ENCODE measurements around the gene NPFF. TPM values are rescaled to one million over a fixed set of nuclear protein-coding genes. Genes with fewer than 3 reads are reported as not detected.

Gene NPFF
- total and polyA plus RNA-seq, 2 donors (not counting 3 experiments of a cell fraction or from before 2014, with no cell fraction given) = not detected

DNA sequence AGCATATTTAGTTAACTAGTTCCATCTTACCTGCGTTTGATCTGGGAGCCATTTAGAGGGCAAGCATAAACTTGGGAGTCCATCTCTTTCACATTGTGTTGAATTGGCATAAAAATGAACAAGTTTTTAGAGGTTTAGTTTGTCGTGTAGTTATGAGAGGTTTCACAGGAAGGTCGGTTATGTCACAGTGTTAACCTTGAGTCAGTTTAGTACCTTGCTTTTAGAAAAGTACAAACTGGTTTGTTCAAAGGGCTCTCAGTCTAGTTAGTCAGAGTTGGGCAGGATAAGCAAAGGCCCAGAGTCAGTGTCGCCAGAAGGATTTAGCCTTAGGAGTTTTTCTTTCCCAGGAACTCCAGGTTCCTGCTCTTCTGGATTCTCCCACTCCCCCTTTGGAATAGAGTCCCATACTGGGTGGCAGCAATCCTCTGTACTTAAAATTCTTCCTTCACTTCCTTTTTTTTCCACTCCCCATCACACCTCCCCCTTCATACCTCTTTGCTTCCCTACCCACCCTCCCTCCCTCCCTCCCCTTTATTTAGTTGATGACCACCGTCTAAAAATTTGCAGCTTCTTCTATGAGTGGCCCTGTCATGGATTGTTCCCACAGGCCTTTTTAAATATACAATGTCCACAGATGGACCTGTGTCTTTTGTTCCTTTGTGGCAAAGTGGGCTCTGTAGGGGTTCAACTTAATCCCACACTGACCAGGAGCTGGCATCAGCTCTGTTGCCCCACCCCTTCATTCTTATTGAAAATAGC is 43.3 kb downstream of the NPFF start:
- no TSS peak for BruUV-seq (replicated peaks)
- Histone ChIP-seq H3K9ac (replicated peaks; ENCODE audit: extremely low read depth, insufficient read depth, low read length) (no peak overlapping the region), H3K4me3 (replicated peaks in 1 of 3; ENCODE audit: insufficient read depth in 1 of 3, low read depth in 1 of 3, low read length in 3 of 3) (no peak overlapping the region), H2AFZ (ENCODE audit: low read depth, low read length) (no peak overlapping the region), H3K79me2 (ENCODE audit: control insufficient read depth, insufficient read depth, low read length) (peaks cover 88% of the 10 kb centered on the region), H3K27ac (ENCODE audit: insufficient read depth, low read depth, low read length) (no peak overlapping the region), H3K9me1 (replicated peaks; ENCODE audit: control insufficient read depth, extremely low read depth, insufficient read depth, low read length) (no peaks in the 10 kb centered on the region), H3K4me2 (ENCODE audit: insufficient read depth, low read length) (no peak overlapping the region), H3K36me3 (ENCODE audit: control insufficient read depth in 2 of 2, extremely low read depth in 1 of 2, insufficient read depth in 2 of 2, low read length in 2 of 2) (peaks cover 73 to 94% of the 10 kb centered on the region in 2 experiments), H4K20me1 (replicated peaks; ENCODE audit: control insufficient read depth, extremely low read depth, insufficient read depth, low read length) (peaks cover 27% of the 10 kb centered on the region), H3K27me3 (ENCODE audit: control insufficient read depth in 2 of 2, insufficient read depth in 2 of 2, low read length in 2 of 2) (no peaks in the 10 kb centered on the region), H3K4me1 (ENCODE audit: control insufficient read depth, extremely low read depth, insufficient read depth, low read length) (no peaks in the 10 kb centered on the region), H3K9me3 (replicated peaks; ENCODE audit: control insufficient read depth, insufficient read depth, low read length) (no peaks in the 10 kb centered on the region)
- DNase-seq (ENCODE audit: low read depth, low spot score) (no peak), FAIRE-seq (no peak)
- TF ChIP-seq MYC (IDR thresholded peaks at IDR 0.05; ENCODE audit: low read depth, low read length) (no peak), POLR2A (IDR thresholded peaks at IDR 0.05; ENCODE audit: low read depth, low read length) (no peak), POLR2AphosphoS5 (IDR thresholded peaks at IDR 0.05; ENCODE audit: insufficient read depth, low read depth, low read length) (peak; percentile 18)
- intact Hi-C loops (cut with micrococcal nuclease) (no loop called here), dilution Hi-C loops (cut with MboI; ENCODE audit: extremely low pct_ligation_motif_present, low sequenced_read_pairs) (no loop called here)
- ChIA-PET CTCF (interaction anchor here (0.9 to 1.8 kb wide), 3 partner anchors 9 to 13 kb away, joined by 3 to 9 read pairs (median 3); no protein-coding TSS in a partner anchor), POLR2A (interaction anchor here (0.5 to 1.3 kb wide), 3 partner anchors 9 to 269 kb away, joined by 3 to 14 read pairs (median 5); no protein-coding TSS in a partner anchor)

DNA sequence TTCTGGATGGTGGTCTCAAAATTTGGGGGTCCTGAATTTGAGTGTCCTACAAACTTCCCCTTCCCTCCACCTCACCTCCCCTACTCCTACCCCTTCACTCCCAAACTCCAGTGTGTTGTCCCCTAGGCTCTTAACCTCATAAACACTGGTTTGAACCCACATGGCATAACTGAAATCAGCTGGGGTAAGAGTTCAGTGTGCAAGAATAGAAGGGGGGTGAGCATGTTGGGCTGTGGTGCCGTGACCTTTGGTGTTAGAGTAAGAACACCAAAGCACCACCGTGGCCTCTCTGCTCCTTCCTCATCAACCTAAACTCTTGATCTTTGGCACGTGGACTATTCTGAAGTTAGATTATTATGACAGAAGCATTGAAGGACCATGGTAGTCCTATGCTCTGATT is 44.3 kb downstream of the NPFF start:
- no peak for FAIRE-seq
- Histone ChIP-seq H3K27me3 (ENCODE audit: control insufficient read depth in 2 of 2, insufficient read depth in 2 of 2, low read length in 2 of 2) (no peaks in the 10 kb centered on the region), H3K4me2 (ENCODE audit: insufficient read depth, low read length) (no peak overlapping the region), H3K4me3 (replicated peaks in 1 of 3; ENCODE audit: insufficient read depth in 1 of 3, low read depth in 1 of 3, low read length in 3 of 3) (no peak overlapping the region), H3K4me1 (ENCODE audit: control insufficient read depth, extremely low read depth, insufficient read depth, low read length) (no peaks in the 10 kb centered on the region), H3K36me3 (ENCODE audit: control insufficient read depth in 2 of 2, extremely low read depth in 1 of 2, insufficient read depth in 2 of 2, low read length in 2 of 2) (peaks cover 70 to 87% of the 10 kb centered on the region in 2 experiments), H3K79me2 (ENCODE audit: control insufficient read depth, insufficient read depth, low read length) (peaks cover 89% of the 10 kb centered on the region), H3K9me1 (replicated peaks; ENCODE audit: control insufficient read depth, extremely low read depth, insufficient read depth, low read length) (no peaks in the 10 kb centered on the region), H2AFZ (ENCODE audit: low read depth, low read length) (no peak overlapping the region), H4K20me1 (replicated peaks; ENCODE audit: control insufficient read depth, extremely low read depth, insufficient read depth, low read length) (peaks cover 24% of the 10 kb centered on the region), H3K27ac (ENCODE audit: insufficient read depth, low read depth, low read length) (no peak overlapping the region), H3K9me3 (replicated peaks; ENCODE audit: control insufficient read depth, insufficient read depth, low read length) (no peaks in the 10 kb centered on the region), H3K9ac (replicated peaks; ENCODE audit: extremely low read depth, insufficient read depth, low read length) (no peak overlapping the region)
- no peak for TF ChIP-seq EZH2 (IDR thresholded peaks at IDR 0.05; ENCODE audit: borderline replicate concordance, low read depth, low read length, severe bottlenecking)
- no TSS peak for BruUV-seq (replicated peaks)
- ChIA-PET POLR2A (no interaction called here), CTCF (interaction anchor here (1.2 kb wide), 1 partner anchor 14 kb away, joined by 6 read pairs; no protein-coding TSS in a partner anchor)
- intact Hi-C loops (cut with micrococcal nuclease) (no loop called here), dilution Hi-C loops (cut with MboI; ENCODE audit: extremely low pct_ligation_motif_present, low sequenced_read_pairs) (no loop called here)
- DNase-seq (ENCODE audit: low read depth, low spot score) = no peak

All from endothelial cell of umbilical vein (primary cell).